HT1080 (cell line): ENCODE measurements around the gene TCF23. TPM values are rescaled to one million over a fixed set of nuclear protein-coding genes. Genes with fewer than 3 reads are reported as not detected.
"Not testable (repeated sequence)": the region's sequence is repeated elsewhere in the genome, so short reads cannot be mapped to it uniquely, and the experiment has no call there.

Experiments used
- DNase-seq: peaks from one replicate; pipeline ENCODE4 v3.0.0-alpha.2; 2015; ENCODE audit warnings: low read depth
- total RNA-seq: library from RNA; depleted of rRNA; stranded (reverse); fragments of >200 nt; shearing (Covaris generic); gene quantifications from 2 replicates; pipeline ENCODE4 v1.2.3, GENCODE V29; 2014; rRNA removed

The TCF23 gene
- total RNA-seq, 1 experiment from 2014 or later = not detected

- DNase-seq = no peak
Measured at GRCh38 chr2:27186613-27187345, 38.0 kb downstream of the TCF23 start.

- no peak for DNase-seq
Measured at GRCh38 chr2:27189989-27190388, 41.2 kb downstream of the TCF23 start.

- DNase-seq = peak; percentile 66
Measured at GRCh38 chr2:27191070-27191829, 42.4 kb downstream of the TCF23 start.

- no peak for DNase-seq
Measured at GRCh38 chr2:27194538-27195354, 45.9 kb downstream of the TCF23 start.

GRCh38 chr2:27195799-27196198, 47.0 kb downstream of the TCF23 start:
- not testable (repeated sequence) for DNase-seq

- not testable (repeated sequence) for DNase-seq
Measured at GRCh38 chr2:27198068-27198467, 49.3 kb downstream of the TCF23 start.

GRCh38 chr2:27198627-27199026, 49.8 kb downstream of the TCF23 start:
- no peak for DNase-seq

GRCh38 chr2:27199241-27199640, 50.4 kb downstream of the TCF23 start:
- no peak for DNase-seq

- no peak for DNase-seq
Measured at GRCh38 chr2:27201675-27202074, 52.9 kb downstream of the TCF23 start.

GRCh38 chr2:27202854-27203253, 54.0 kb downstream of the TCF23 start:
- DNase-seq = peak; percentile 35

- DNase-seq = no peak
Measured at GRCh38 chr2:27203741-27204140, 54.9 kb downstream of the TCF23 start.

- DNase-seq = no peak
Measured at GRCh38 chr2:27204566-27204965, 55.8 kb downstream of the TCF23 start.

GRCh38 chr2:27205206-27205605, 56.4 kb downstream of the TCF23 start:
- no peak for DNase-seq

GRCh38 chr2:27206346-27206745, 57.5 kb downstream of the TCF23 start:
- no peak for DNase-seq

Other genes starting within 250 kb of the TCF23 start
- gene MAPRE3, start 178.4 kb upstream of the TCF23 start, total RNA-seq = 2.8 and 5.4 TPM in 2 replicates
- 34.1 and 46.9 TPM in 2 replicates for gene TMEM214, start 116.0 kb upstream of the TCF23 start, total RNA-seq
- 20.6 and 26.6 TPM in 2 replicates for gene AGBL5, start 97.3 kb upstream of the TCF23 start, total RNA-seq
- 249 and 313 TPM in 2 replicates for gene OST4, start 77.3 kb upstream of the TCF23 start, total RNA-seq
- 0.45 and 1.1 TPM in 2 replicates for gene EMILIN1, start 70.4 kb upstream of the TCF23 start, total RNA-seq
- 5.7 and 5.9 TPM in 2 replicates for gene KHK, start 62.2 kb upstream of the TCF23 start, total RNA-seq
- gene CGREF1, start 29.9 kb upstream of the TCF23 start, total RNA-seq = 0.13 and 0.26 TPM in 2 replicates
- gene ABHD1, start 25.2 kb upstream of the TCF23 start, total RNA-seq = not detected in 2 replicates
- gene PREB, start 14.4 kb upstream of the TCF23 start, total RNA-seq = 66.4 and 75.8 TPM in 2 replicates
- not detected in 2 replicates for gene PRR30, start 9.6 kb upstream of the TCF23 start, total RNA-seq
- 124 and 132 TPM in 2 replicates for gene ATRAID, start 63.0 kb downstream of the TCF23 start, total RNA-seq
- gene SLC5A6, start 63.3 kb downstream of the TCF23 start, total RNA-seq = 77.9 and 82.0 TPM in 2 replicates
- 52.9 and 54.0 TPM in 2 replicates for gene CAD, start 68.4 kb downstream of the TCF23 start, total RNA-seq
- 5.0 and 13.5 TPM in 2 replicates for gene SLC30A3, start 114.0 kb downstream of the TCF23 start, total RNA-seq
- not detected in 2 replicates for gene DNAJC5G, start 126.4 kb downstream of the TCF23 start, total RNA-seq
- 0.13 and 1.2 TPM in 2 replicates for gene TRIM54, start 133.4 kb downstream of the TCF23 start, total RNA-seq
- gene UCN, start 159.4 kb downstream of the TCF23 start, total RNA-seq = 9.3 and 12.6 TPM in 2 replicates
- gene MPV17, start 174.1 kb downstream of the TCF23 start, total RNA-seq = 80.7 and 81.5 TPM in 2 replicates
- 52.9 and 72.5 TPM in 2 replicates for gene GTF3C2, start 207.8 kb downstream of the TCF23 start, total RNA-seq
- gene EIF2B4, start 221.3 kb downstream of the TCF23 start, total RNA-seq = 29.8 and 42.1 TPM in 2 replicates
- 122 and 140 TPM in 2 replicates for gene SNX17, start 221.6 kb downstream of the TCF23 start, total RNA-seq
- 2.4 and 3.1 TPM in 2 replicates for gene ZNF513, start 231.7 kb downstream of the TCF23 start, total RNA-seq